ENCODE data around the gene ZNF827. TPM values are rescaled to one million over a fixed set of nuclear protein-coding genes. Genes with fewer than 3 reads are reported as not detected.

ZNF827 gene
- total RNA-seq, 1 experiment from 2014 or later: 22.4 TPM

GRCh38 chr4:145939856-145940255, 1.2 kb upstream of the ZNF827 start:
- no peak overlapping the region for H2AFZ ChIP-seq
- H3K27me3 ChIP-seq (ENCODE audit: insufficient read depth, low read depth): no peaks in the 10 kb centered on the region
- ChIA-PET CTCF (no interaction called here), POLR2A (ENCODE audit: unreplicated experiment) (no interaction called here)
- H4K20me1 ChIP-seq (ENCODE audit: insufficient read depth): no peaks in the 10 kb centered on the region
- H3K9me2 ChIP-seq (ENCODE audit: insufficient read depth): no peaks in the 10 kb centered on the region
- H3K4me1 ChIP-seq (replicated peaks; ENCODE audit: insufficient read depth): peaks cover 25% of the 10 kb centered on the region
- H3K4me3 ChIP-seq: peak overlapping the region; percentile 84; the same call in 1 of the 2 replicates
- peak overlapping the region; percentile 71 for H3K4me2 ChIP-seq
- no TSS peak for BruUV-seq (replicated peaks)
- peak overlapping the region; percentile 80 for H3K27ac ChIP-seq
- intact Hi-C loops (cut with micrococcal nuclease; ENCODE audit: unreplicated experiment): loop anchor here (5.0 to 10.0 kb wide), 2 partner anchors 258 to 395 kb away; partner anchors contain the start of gene C4orf51
- H3K79me2 ChIP-seq (ENCODE audit: low read depth): peaks cover 16% of the 10 kb centered on the region
- H3K36me3 ChIP-seq (ENCODE audit: low read depth): no peaks in the 10 kb centered on the region
- H3F3A ChIP-seq (ENCODE audit: insufficient read depth, low read depth): peaks cover 7% of the 10 kb centered on the region; the same call in 1 of the 2 replicates
- peak in 1 of 2 experiments; percentile 58 for DNase-seq
- no peak for TF ChIP-seq CTCF (conservative IDR thresholded peaks at IDR 0.05)
- no peak for TF ChIP-seq EZH2 (IDR thresholded peaks at IDR 0.05; ENCODE audit: low read depth)
- H3K9me3 ChIP-seq (ENCODE audit: insufficient read depth, low read depth): no peaks in the 10 kb centered on the region

- ChIA-PET CTCF (no interaction called here), POLR2A (ENCODE audit: unreplicated experiment) (interaction anchor here (0.6 kb wide), 1 partner anchor 225 kb away, joined by 4 read pairs; no protein-coding TSS in a partner anchor)
- no peak for DNase-seq
Observed at GRCh38 chr4:145939441-145939750, 773 bp upstream of the ZNF827 start.

GRCh38 chr4:145937971-145938611, 532 bp downstream of the ZNF827 start:
- DNase-seq: no peak
- H3F3A ChIP-seq (ENCODE audit: insufficient read depth, low read depth): peaks cover 7% of the 10 kb centered on the region; the same call in 1 of the 2 replicates
- intact Hi-C loops (cut with micrococcal nuclease; ENCODE audit: unreplicated experiment): loop anchor here (2.0 to 10.0 kb wide), 3 partner anchors 129 to 397 kb away; partner anchors contain the start of gene C4orf51
- peak overlapping the region; percentile 84 for H3K4me3 ChIP-seq
- peak overlapping the region; percentile 90 for H2AFZ ChIP-seq
- H3K79me2 ChIP-seq (ENCODE audit: low read depth): peaks cover 33% of the 10 kb centered on the region
- H3K36me3 ChIP-seq (ENCODE audit: low read depth): no peaks in the 10 kb centered on the region
- H3K27ac ChIP-seq: peak overlapping the region; percentile 80
- H3K4me2 ChIP-seq: peak overlapping the region; percentile 71
- TF ChIP-seq EZH2 (IDR thresholded peaks at IDR 0.05; ENCODE audit: low read depth): no peak
- TF ChIP-seq CTCF (conservative IDR thresholded peaks at IDR 0.05): no peak
- no peaks in the 10 kb centered on the region for H3K9me3 ChIP-seq (ENCODE audit: insufficient read depth, low read depth)
- peaks cover 22% of the 10 kb centered on the region for H3K4me1 ChIP-seq (replicated peaks; ENCODE audit: insufficient read depth)
- no peaks in the 10 kb centered on the region for H3K27me3 ChIP-seq (ENCODE audit: insufficient read depth, low read depth)
- ChIA-PET CTCF (no interaction called here), POLR2A (ENCODE audit: unreplicated experiment) (interaction anchor here (0.6 kb wide), 1 partner anchor 211 kb away, joined by 4 read pairs; no protein-coding TSS in a partner anchor)
- BruUV-seq (replicated peaks): no TSS peak
- H3K9me2 ChIP-seq (ENCODE audit: insufficient read depth): no peaks in the 10 kb centered on the region
- no peaks in the 10 kb centered on the region for H4K20me1 ChIP-seq (ENCODE audit: insufficient read depth)

More at GRCh38 chr4:145939441-145939750, 773 bp upstream of the ZNF827 start:
- intact Hi-C loops (cut with micrococcal nuclease; ENCODE audit: unreplicated experiment): loop anchor here (5.0 to 10.0 kb wide), 2 partner anchors 257 to 395 kb away; partner anchors contain the start of gene C4orf51
- no peaks in the 10 kb centered on the region for H3K9me3 ChIP-seq (ENCODE audit: insufficient read depth, low read depth)
- peak overlapping the region; percentile 85; the same call in 1 of the 2 replicates for H2AFZ ChIP-seq
- H3K4me2 ChIP-seq: peak overlapping the region; percentile 71
- H3K36me3 ChIP-seq (ENCODE audit: low read depth): no peaks in the 10 kb centered on the region
- H3F3A ChIP-seq (ENCODE audit: insufficient read depth, low read depth): peaks cover 7% of the 10 kb centered on the region; the same call in 1 of the 2 replicates
- TF ChIP-seq CTCF (conservative IDR thresholded peaks at IDR 0.05): no peak
- TF ChIP-seq EZH2 (IDR thresholded peaks at IDR 0.05; ENCODE audit: low read depth): no peak
- peak overlapping the region; percentile 80 for H3K27ac ChIP-seq
- peaks cover 22% of the 10 kb centered on the region for H3K4me1 ChIP-seq (replicated peaks; ENCODE audit: insufficient read depth)
- no TSS peak for BruUV-seq (replicated peaks)
- H4K20me1 ChIP-seq (ENCODE audit: insufficient read depth): no peaks in the 10 kb centered on the region
- no peaks in the 10 kb centered on the region for H3K9me2 ChIP-seq (ENCODE audit: insufficient read depth)
- H3K4me3 ChIP-seq: peak overlapping the region; percentile 84; the same call in 1 of the 2 replicates
- H3K79me2 ChIP-seq (ENCODE audit: low read depth): peaks cover 20% of the 10 kb centered on the region
- H3K27me3 ChIP-seq (ENCODE audit: insufficient read depth, low read depth): no peaks in the 10 kb centered on the region
